PC-3 (cell line): ENCODE measurements around the gene EPS8L3. TPM values are rescaled to one million over a fixed set of nuclear protein-coding genes. Genes with fewer than 3 reads are reported as not detected.

Experiments
- ATAC-seq: fragments of 200-7000 bp; cut with Tn5 transposase; 2 replicates; pipeline ENCODE4 v1.9.1; 2020; ENCODE audit warnings: mild to moderate bottlenecking, moderate library complexity
- BruUV-seq: library from RNA; stranded (reverse); fragments of 400-500 nt; replicated peaks from 2 replicates; lab custom pipeline; 2021; lab: Mats Ljungman, UMichigan
- CTCF ChIA-PET: fragments of 300-600 bp; sonication (Branson Sonifier 250); formaldehyde crosslinking; loops from one replicate; lab custom pipeline; 2022; ENCODE audit warnings: antibody characterized with exemption; lab: Charles Lee
- POLR2A ChIA-PET: fragments of 300-600 bp; sonication (Branson Sonifier 250); formaldehyde crosslinking; loops from one replicate; lab custom pipeline; 2022; ENCODE audit warnings: antibody characterized with exemption; ENCODE audit not compliant: unreplicated experiment; lab: Charles Lee
- DNase-seq: peaks from one replicate; pipeline ENCODE4 v3.0.0-alpha.2; 2015
- H2AFZ ChIP-seq: fragments of 300-600 bp; sonication (generic); 2 replicates; pipeline ENCODE4 v1.6.0; 2016; ENCODE audit warnings: antibody characterized with exemption, low read length
- H3F3A ChIP-seq: fragments of 300-600 bp; sonication (generic); one replicate; pipeline ENCODE4 v1.6.0; 2017; ENCODE audit warnings: antibody characterized with exemption, low read length, control low read depth, mild to moderate bottlenecking; ENCODE audit not compliant: unreplicated experiment
- H3K27ac ChIP-seq: fragments of 300-600 bp; sonication (generic); 2 replicates; pipeline ENCODE4 v1.5.1; 2016; ENCODE audit warnings: mild to moderate bottlenecking, low read length
- H3K27me3 ChIP-seq: fragments of 300-600 bp; sonication (generic); 2 replicates; pipeline ENCODE4 v1.6.1; 2016; ENCODE audit warnings: low read length, mixed read lengths
- H3K36me3 ChIP-seq: fragments of 300-600 bp; sonication (generic); 2 replicates; pipeline ENCODE4 v1.6.1; 2016; ENCODE audit warnings: low read depth, mixed run types, low read length, mixed read lengths
- H3K4me1 ChIP-seq: fragments of 300-600 bp; sonication (generic); 2 replicates; pipeline ENCODE4 v1.5.1; 2016; ENCODE audit warnings: low read length; ENCODE audit not compliant: insufficient read depth
- H3K4me2 ChIP-seq: fragments of 300-600 bp; sonication (generic); 2 replicates; pipeline ENCODE4 v1.6.0; 2016; ENCODE audit warnings: low read length
- H3K4me3 ChIP-seq: fragments of 300-600 bp; sonication (generic); 2 replicates; pipeline ENCODE4 v1.5.1; 2016; ENCODE audit warnings: mild to moderate bottlenecking, low read length, mixed read lengths
- H3K79me2 ChIP-seq: fragments of 300-600 bp; sonication (generic); 2 replicates; pipeline ENCODE4 v1.6.1; 2017; ENCODE audit warnings: low read length, mixed read lengths
- H3K9ac ChIP-seq: fragments of 300-600 bp; sonication (generic); 2 replicates; pipeline ENCODE4 v1.6.0; 2016; ENCODE audit warnings: mild to moderate bottlenecking, low read length
- H3K9me2 ChIP-seq: fragments of 300-600 bp; sonication (generic); replicated peaks from 2 replicates; pipeline ENCODE4 v1.6.1; 2016; ENCODE audit warnings: mixed run types, low read length, mixed read lengths
- H3K9me3 ChIP-seq: fragments of 300-600 bp; sonication (generic); 2 replicates; pipeline ENCODE4 v1.6.1; 2016; ENCODE audit warnings: low read length, mixed read lengths
- H4K20me1 ChIP-seq: fragments of 300-600 bp; sonication (generic); 2 replicates; pipeline ENCODE4 v1.6.1; 2016; ENCODE audit warnings: low read length, mixed read lengths
- CTCF ChIP-seq: fragments of 300-600 bp; sonication (generic); conservative IDR thresholded peaks from 2 replicates; pipeline ENCODE4 v1.5.1; 2017; ENCODE audit warnings: antibody characterized with exemption, low read depth, mild to moderate bottlenecking, low read length
- EZH2 ChIP-seq: fragments of 300-600 bp; sonication (generic); IDR thresholded peaks from one replicate; pipeline ENCODE4 v1.6.1; 2017; ENCODE audit warnings: antibody characterized with exemption, mild to moderate bottlenecking, low read length; ENCODE audit not compliant: unreplicated experiment
- EZH2phosphoT487 ChIP-seq: fragments of 300-600 bp; sonication (generic); IDR thresholded peaks from 2 replicates; pipeline ENCODE4 v1.6.1; 2018; ENCODE audit warnings: mild to moderate bottlenecking, antibody characterized with exemption, low read length, borderline replicate concordance
- intact Hi-C: fragments of 100-400 bp; cut with micrococcal nuclease; formaldehyde crosslinking; loops from 2 replicates; pipeline ENCODE4 v1.9.0; 2023
- total RNA-seq: library from RNA; depleted of rRNA; stranded (reverse); fragments of >200 nt; gene quantifications from 2 replicates; pipeline ENCODE4 v1.2.3, GENCODE V29; 2014

The EPS8L3 gene
- total RNA-seq, 1 experiment from 2014 or later, result not detected

GRCh38 chr1:109771712-109772657 lies 8.3 kb upstream of the EPS8L3 start:
- ATAC-seq (no peak), DNase-seq (no peak)
- Histone ChIP-seq H3K27ac (no peak overlapping the region), H3K4me1 (peaks cover 14% of the 10 kb centered on the region; the same call in 1 of the 2 replicates), H4K20me1 (no peaks in the 10 kb centered on the region), H3K4me2 (no peak overlapping the region), H3K4me3 (no peak overlapping the region), H3K9me2 (no peaks in the 10 kb centered on the region), H3K79me2 (no peaks in the 10 kb centered on the region), H2AFZ (no peak overlapping the region), H3K27me3 (no peaks in the 10 kb centered on the region), H3K9me3 (no peaks in the 10 kb centered on the region), H3F3A (no peaks in the 10 kb centered on the region), H3K9ac (no peak overlapping the region), H3K36me3 (no peaks in the 10 kb centered on the region)
- POLR2A ChIA-PET, result no interaction called here
- intact Hi-C loops, result no loop called here
- CTCF ChIA-PET, result interaction anchor here (1.1 kb wide), 1 partner anchor 226 kb away, joined by 3 read pairs; no protein-coding TSS in a partner anchor
- TF ChIP-seq EZH2phosphoT487, result no peak
- no peak for TF ChIP-seq CTCF
- TF ChIP-seq EZH2, result no peak
- BruUV-seq, result no TSS peak

- Histone ChIP-seq H3K4me3 (no peak overlapping the region), H3K27me3 (no peaks in the 10 kb centered on the region), H3K27ac (no peak overlapping the region), H2AFZ (no peak overlapping the region), H3K79me2 (no peaks in the 10 kb centered on the region), H3K9ac (no peak overlapping the region), H3K36me3 (no peaks in the 10 kb centered on the region), H3K4me2 (no peak overlapping the region), H4K20me1 (no peaks in the 10 kb centered on the region), H3K4me1 (peaks cover 8% of the 10 kb centered on the region; the same call in 1 of the 2 replicates), H3F3A (no peaks in the 10 kb centered on the region), H3K9me2 (no peaks in the 10 kb centered on the region), H3K9me3 (no peaks in the 10 kb centered on the region)
- intact Hi-C loops, result no loop called here
- no peak for TF ChIP-seq CTCF
- TF ChIP-seq EZH2, result no peak
- TF ChIP-seq EZH2phosphoT487, result no peak
- ChIA-PET CTCF (interaction anchor here (1.1 kb wide), 1 partner anchor 224 kb away, joined by 3 read pairs; no protein-coding TSS in a partner anchor), POLR2A (no interaction called here)
- no TSS peak for BruUV-seq
- ATAC-seq (no peak), DNase-seq (no peak)
Observed at GRCh38 chr1:109770331-109771095, 6.8 kb upstream of the EPS8L3 start.
